Mucosa of gallbladder (tissue), 1 donor: ENCODE data around the gene TSHZ2. TPM values are rescaled to one million over a fixed set of nuclear protein-coding genes. Genes with fewer than 3 reads are reported as not detected.

Experiments
- DNase-seq: peaks from one replicate; pipeline ENCODE4 v3.0.0-alpha.2; 2020; ENCODE audit warnings: low spot score
- total RNA-seq: library from RNA; stranded (reverse); gene quantifications from one replicate; pipeline ENCODE4 v1.2.1, GENCODE V29; 2021
- donor health status: DM: no; HTN: no; CAD: no.

The TSHZ2 gene
- total RNA-seq, 1 donor from 2014 or later, result 42.9 TPM

- DNase-seq, result no peak
Observed at GRCh38 chr20:53129563-53129962, 157.4 kb downstream of the TSHZ2 start.

GRCh38 chr20:53130795-53131194 lies 158.6 kb downstream of the TSHZ2 start:
- DNase-seq, result no peak

GRCh38 chr20:53133125-53133524 lies 161.0 kb downstream of the TSHZ2 start:
- no peak for DNase-seq

GRCh38 chr20:53133628-53134027 lies 161.5 kb downstream of the TSHZ2 start:
- no peak for DNase-seq

- no peak for DNase-seq
Observed at GRCh38 chr20:53136473-53136872, 164.3 kb downstream of the TSHZ2 start.

- DNase-seq, result no peak
Observed at GRCh38 chr20:53138454-53139262, 166.5 kb downstream of the TSHZ2 start.

GRCh38 chr20:53141201-53142050 lies 169.3 kb downstream of the TSHZ2 start:
- DNase-seq, result no peak

- DNase-seq, result no peak
Observed at GRCh38 chr20:53142225-53143127, 170.3 kb downstream of the TSHZ2 start.

GRCh38 chr20:53146201-53146891 lies 174.2 kb downstream of the TSHZ2 start:
- no peak for DNase-seq

- no peak for DNase-seq
Observed at GRCh38 chr20:53148771-53149147, 176.6 kb downstream of the TSHZ2 start.

GRCh38 chr20:53149148-53149889 lies 177.2 kb downstream of the TSHZ2 start:
- DNase-seq, result no peak

GRCh38 chr20:53149890-53150205 lies 177.7 kb downstream of the TSHZ2 start:
- DNase-seq, result no peak

GRCh38 chr20:53150532-53150931 lies 178.4 kb downstream of the TSHZ2 start:
- no peak for DNase-seq

GRCh38 chr20:53152228-53152627 lies 180.1 kb downstream of the TSHZ2 start:
- DNase-seq, result no peak

- DNase-seq, result no peak
Observed at GRCh38 chr20:53154540-53154939, 182.4 kb downstream of the TSHZ2 start.

- no peak for DNase-seq
Observed at GRCh38 chr20:53157443-53158408, 185.6 kb downstream of the TSHZ2 start.

GRCh38 chr20:53159160-53159559 lies 187.0 kb downstream of the TSHZ2 start:
- no peak for DNase-seq

- DNase-seq, result no peak
Observed at GRCh38 chr20:53161073-53161472, 188.9 kb downstream of the TSHZ2 start.

- no peak for DNase-seq
Observed at GRCh38 chr20:53161473-53161872, 189.3 kb downstream of the TSHZ2 start.
